ENCODE results near the gene NTRK3.
A peak's percentile ranks its signal among the peaks of the same experiment; 100 is the strongest.
"Not testable (repeated sequence)": the region's sequence is repeated elsewhere in the genome, so short reads cannot be mapped to it uniquely, and the experiment has no call there.

NTRK3 gene

DNA sequence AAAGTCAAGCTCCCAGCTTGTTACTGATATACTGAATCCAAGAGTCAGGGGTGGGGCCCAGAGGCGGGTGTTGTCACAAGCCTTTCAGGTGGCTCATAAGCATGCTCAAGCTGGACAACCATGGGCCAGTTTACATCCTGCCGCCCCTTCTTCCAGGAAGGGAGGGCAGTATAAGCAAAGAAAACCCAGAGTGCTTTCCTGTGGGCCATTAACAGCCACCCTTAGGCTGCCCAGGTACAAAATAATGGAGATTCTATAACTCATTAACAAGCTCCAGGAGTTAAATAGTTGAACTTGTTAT, 183.2 kb downstream of the NTRK3 start:
- DNase-seq (ENCODE audit: low spot score), result no peak

DNA sequence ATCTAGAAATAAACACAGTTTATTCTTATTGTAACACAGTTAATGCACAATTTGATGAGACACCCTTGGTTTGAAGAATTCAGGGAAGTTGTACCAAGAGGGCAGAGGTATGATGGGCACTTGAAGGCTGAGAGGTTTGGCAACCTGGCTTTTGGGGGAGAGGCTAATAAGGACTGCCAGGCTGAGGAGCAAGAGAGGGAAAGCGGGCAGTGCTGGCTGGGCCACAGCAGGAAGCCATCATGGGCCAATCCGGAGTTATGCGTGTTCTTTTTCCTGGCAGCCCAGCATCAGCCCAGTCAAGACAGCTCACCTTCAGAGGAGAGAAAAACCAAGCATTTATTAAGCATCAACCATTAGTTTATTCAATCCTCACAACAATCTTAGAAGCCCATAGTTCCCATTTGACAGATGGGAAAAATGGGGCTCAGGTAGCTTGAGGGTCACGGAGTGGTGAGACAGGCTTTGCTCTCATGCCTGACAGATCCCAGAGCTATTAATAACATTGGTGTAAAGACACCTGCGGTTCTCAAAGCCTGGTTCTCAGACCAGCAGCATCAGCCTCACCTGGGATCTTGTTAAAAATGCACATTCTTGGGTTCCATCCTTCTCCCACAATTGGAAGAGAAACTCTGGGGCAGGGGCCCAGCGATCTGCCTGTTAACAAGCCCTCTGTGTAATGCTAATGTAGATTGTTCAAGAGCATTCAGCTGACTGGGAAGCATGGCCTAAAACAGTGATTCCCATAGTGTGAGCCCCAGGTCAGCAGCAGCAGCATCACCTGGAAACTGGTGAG, 183.7 kb downstream of the NTRK3 start:
- no peak for DNase-seq (ENCODE audit: low spot score)

DNA sequence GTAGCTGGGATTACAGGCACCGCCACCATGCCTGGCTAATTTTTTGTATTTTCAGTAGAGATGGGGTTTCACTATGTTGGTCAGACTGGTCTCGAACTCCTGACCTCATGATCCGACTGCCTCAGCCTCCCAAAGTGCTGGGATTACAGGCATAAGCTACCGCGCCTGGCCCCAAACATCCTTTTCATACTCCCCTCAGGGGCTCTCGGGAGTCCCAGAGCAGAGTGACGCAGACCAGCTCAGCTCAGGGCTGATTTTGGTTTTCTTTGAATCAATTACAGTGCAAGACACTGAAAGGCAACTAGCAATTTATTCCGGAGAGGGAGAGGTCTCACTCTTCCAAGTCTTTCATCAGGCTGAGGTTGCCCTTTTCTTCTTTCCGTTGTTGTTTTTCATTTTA, 184.4 kb downstream of the NTRK3 start:
- not testable (repeated sequence) for DNase-seq (ENCODE audit: low spot score)

- no peak for DNase-seq (ENCODE audit: low spot score)
These were observed 185.4 kb downstream of the NTRK3 start for GRCh38 chr15:88071141-88071540.

DNA sequence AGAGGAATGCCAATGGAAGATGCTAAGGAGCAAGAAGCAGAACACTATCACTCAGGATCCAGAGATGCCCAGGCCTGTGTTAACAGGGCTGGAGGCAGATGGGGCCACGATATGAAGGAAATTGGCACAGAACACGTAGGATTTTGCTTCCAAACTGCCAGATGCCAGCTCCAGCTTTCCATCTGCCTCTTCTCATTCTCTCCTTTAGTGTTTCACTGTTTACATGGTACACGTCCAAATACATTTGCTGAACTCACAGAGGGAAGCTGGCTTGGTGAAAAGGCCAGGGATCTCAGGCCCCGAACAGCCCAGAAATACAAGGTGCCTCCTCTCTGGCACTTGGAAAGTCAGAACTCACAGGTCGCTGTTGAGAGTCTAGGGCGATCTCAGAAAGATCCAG, 187.0 kb downstream of the NTRK3 start:
- DNase-seq (ENCODE audit: low spot score), result no peak

GRCh38 chr15:88067331-88067685, 189.2 kb downstream of the NTRK3 start:
- DNase-seq (ENCODE audit: low spot score), result no peak

GRCh38 chr15:88066636-88067330, 189.8 kb downstream of the NTRK3 start:
- no peak for DNase-seq (ENCODE audit: low spot score)

DNA sequence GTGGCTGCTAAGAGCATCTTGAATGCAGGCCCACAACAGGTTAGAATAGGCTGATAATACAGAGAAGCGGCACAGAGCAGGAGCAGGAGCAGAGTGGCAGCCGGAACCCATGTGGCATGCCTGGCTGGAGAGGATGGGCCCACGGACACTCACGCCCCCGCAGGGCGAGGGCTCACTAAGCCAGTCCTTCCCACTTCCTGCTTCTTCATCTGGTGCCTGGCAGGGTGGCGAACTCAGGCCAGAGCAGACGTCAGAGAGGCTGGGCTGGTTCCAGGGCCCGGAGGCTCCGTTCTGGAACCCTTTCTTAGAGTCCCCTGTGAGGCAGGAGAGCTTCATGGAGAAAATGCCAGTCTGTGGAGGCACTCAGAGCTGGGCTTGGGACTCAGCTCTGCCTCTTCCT, 195.1 kb downstream of the NTRK3 start:
- peak; percentile 50 for DNase-seq (ENCODE audit: low spot score)

GRCh38 chr15:88060383-88060782, 196.2 kb downstream of the NTRK3 start:
- no peak for DNase-seq (ENCODE audit: low spot score)

- peak; percentile 32 for DNase-seq (ENCODE audit: low spot score)
These were observed 198.7 kb downstream of the NTRK3 start for GRCh38 chr15:88057836-88058235.

DNA sequence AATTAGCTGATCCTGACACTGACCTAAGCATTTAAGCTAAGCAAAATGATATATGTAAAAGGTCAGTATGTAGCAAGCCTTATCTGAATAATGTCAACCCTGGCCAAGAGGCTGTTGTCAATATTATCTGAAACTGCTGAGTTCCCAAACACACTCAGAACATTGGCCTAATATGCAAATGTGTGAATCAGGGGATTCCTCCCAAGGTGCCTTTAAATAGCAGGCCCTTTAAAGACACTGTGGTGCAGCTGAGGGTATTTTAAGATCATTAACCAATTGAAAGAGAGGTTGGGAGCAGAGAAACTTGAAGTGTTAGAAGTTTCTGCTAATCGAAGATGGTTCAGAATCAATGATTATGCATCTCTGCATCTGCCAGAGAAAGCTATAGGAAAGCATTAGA, 207.0 kb downstream of the NTRK3 start:
- no peak for DNase-seq (ENCODE audit: low spot score)

DNA sequence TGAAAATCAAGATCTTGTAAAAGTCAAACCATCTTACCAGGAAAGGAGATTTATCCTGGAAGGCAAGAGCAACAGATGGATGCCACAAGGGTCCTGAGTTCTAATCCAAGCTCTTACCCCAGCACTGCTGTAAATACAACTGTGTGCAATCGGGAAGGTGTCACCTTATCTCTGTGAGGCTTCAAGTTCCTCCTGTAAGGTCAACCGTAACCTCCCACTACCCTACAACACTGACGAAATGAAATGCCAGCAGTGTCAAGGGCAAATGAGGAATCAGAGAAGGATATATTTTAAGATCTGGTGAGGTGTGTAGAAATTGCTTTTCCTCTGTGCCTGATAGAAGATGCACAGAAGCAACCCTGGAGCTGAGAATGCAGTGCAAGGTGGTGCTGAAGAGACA, 207.8 kb downstream of the NTRK3 start:
- no peak for DNase-seq (ENCODE audit: low spot score)

DNA sequence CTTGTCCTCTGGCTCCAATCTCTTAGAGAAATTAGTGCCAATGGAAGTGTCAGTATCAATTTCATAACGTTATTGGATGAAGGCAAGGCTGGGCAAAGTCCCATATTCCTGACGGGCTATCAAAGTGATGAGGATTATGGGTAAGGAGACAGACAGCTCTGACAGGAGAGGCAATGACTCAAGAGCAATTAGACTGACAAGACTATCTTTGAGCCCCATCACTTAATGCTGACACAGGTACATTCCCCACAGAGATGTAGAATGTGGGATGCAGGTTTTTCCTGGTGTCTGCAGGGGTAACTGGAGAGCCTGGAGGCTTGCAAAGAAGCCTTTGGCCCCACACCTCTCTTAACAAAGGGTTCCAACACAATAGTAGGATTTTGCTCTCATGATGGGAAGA, 208.3 kb downstream of the NTRK3 start:
- no peak for DNase-seq (ENCODE audit: low spot score)

GRCh38 chr15:88046576-88047129, 209.9 kb downstream of the NTRK3 start:
- DNase-seq (ENCODE audit: low spot score), result no peak

DNA sequence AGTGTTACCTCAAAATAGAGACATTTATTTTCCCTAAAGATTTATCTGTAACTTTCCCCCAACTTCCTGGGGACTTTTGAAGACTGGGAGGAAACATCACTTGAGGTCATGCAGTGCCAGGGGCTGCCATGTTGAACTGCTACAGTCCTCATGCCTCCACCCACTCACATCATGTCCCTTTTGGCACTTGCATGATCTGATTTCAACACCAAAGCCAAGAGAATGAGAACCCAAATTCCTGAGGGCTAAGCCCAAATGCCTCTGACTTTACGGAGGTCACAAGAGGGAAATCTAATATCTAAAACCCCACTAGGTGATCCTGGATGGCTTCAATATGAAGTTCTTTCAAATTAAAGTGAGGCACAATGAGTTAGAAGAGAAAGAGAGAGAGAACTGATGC, 213.1 kb downstream of the NTRK3 start:
- DNase-seq (ENCODE audit: low spot score), result peak; percentile 43

- DNase-seq (ENCODE audit: low spot score), result no peak
These were observed 214.5 kb downstream of the NTRK3 start for GRCh38 chr15:88042047-88042446.

- DNase-seq (ENCODE audit: low spot score), result peak; percentile 25
These were observed 216.0 kb downstream of the NTRK3 start for GRCh38 chr15:88040516-88040915.

- DNase-seq (ENCODE audit: low spot score), result no peak
These were observed 218.3 kb downstream of the NTRK3 start for GRCh38 chr15:88038261-88038660.

DNA sequence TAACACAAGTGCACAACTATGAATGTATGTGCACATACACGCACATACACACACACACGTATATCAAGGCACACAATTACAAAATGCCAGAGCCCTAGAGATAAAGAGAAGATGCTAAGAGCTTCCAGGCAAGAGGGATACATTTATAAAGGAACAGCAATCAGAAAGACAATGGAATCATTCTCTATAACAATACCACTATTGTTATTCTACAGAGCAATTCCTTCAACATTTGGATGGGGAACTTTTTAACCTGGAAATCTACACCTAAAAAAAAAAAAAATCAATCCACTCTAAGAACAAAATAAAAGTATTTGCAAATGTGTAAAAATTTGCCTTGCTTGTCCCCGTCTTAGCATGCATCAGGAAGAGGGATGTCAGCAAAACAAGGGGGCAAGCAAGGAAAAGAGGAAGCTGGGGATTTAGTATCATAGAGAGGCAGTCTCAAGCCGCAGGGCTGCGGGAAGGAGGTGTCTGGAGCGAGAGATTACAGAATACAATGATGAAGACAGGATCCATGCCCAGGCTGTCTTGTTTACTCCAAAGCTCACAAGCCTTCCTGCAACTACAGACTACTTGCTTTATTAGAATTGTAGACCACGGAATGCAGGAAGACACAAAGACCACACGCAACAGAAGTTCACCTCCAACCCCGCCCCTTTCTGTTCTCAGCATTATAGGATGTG, 220.2 kb downstream of the NTRK3 start:
- DNase-seq (ENCODE audit: low spot score), result no peak

DNA sequence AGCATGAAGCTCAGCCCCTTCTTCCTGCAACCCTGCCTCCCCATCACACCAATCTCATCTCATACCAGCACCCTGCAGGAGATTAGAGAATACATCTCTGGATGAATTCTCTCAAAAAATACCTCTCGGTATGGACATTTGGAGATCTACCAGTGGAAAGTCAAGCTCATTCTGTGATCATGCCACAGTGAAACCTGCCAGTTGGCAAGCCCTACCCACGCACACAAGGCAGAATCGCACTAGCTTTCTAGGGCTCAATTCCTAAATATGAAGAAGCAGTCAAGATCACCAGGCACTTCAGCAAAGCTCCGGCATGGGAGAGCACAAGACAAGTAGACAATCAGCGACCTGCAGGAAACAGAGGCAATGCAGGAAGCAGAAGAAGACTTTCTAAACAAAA, 221.2 kb downstream of the NTRK3 start:
- DNase-seq (ENCODE audit: low spot score), result no peak

GRCh38 chr15:88033421-88033820, 223.1 kb downstream of the NTRK3 start:
- not testable (repeated sequence) for DNase-seq (ENCODE audit: low spot score)

GRCh38 chr15:88032787-88033186, 223.8 kb downstream of the NTRK3 start:
- peak; percentile 84 for DNase-seq (ENCODE audit: low spot score)

DNA sequence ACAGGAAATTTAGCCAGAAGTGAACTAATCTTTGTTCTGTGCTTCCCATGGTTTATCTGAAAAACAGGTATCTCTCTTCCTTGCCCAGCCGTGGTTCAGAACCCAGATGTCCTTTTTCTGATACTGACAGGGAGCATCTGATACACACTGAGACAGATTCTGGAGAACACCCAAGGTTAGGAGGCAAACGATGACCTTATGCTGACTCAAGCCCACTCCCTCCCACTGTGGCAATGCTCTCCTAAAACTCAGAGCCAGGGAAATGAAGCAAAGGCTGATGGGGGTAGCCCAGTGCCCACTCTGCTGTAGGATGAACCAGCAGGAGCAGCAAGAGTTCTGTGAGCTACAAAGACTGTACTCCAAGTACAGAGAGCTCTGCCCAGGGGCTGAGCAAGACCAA, 225.1 kb downstream of the NTRK3 start:
- peak; percentile 29 for DNase-seq (ENCODE audit: low spot score)

Measured in AG20443 (cell line).